Bronchial epithelial cell (primary cell): ENCODE data around the gene CHRM4. TPM values are rescaled to one million over a fixed set of nuclear protein-coding genes. Genes with fewer than 3 reads are reported as not detected.

Experiments used
- DNase-seq: peaks from one replicate; pipeline ENCODE4 v3.0.0-alpha.2; 2010; ENCODE audit warnings: low read depth
- FAIRE-seq: peaks from 2 replicates; lab custom pipeline; 2011; peaks lifted over from hg19 to GRCh38; lab: Jason Lieb, UNC
- H3K27me3 ChIP-seq: 2 replicates; pipeline ENCODE4 v1.5.1; 2011; ENCODE audit warnings: low read length; ENCODE audit not compliant: control insufficient read depth, insufficient read depth
- H3K36me3 ChIP-seq: 2 replicates; pipeline ENCODE4 v1.5.1; 2011; ENCODE audit warnings: low read length; ENCODE audit not compliant: control insufficient read depth, insufficient read depth
- H3K4me3 ChIP-seq: 2 replicates; pipeline ENCODE4 v1.5.1; 2011; ENCODE audit warnings: mild to moderate bottlenecking, low read depth, low read length, control low read depth
- total RNA-seq: library from RNA; depleted of rRNA; stranded (reverse); fragments of >200 nt; gene quantifications from 2 replicates; pipeline ENCODE4 v1.2.1, GENCODE V29; 2014
- TF ChIP-seq, protein P1 (sequence below): IDR thresholded peaks from 2 replicates; pipeline ENCODE4 v1.5.1; 2011; ENCODE audit warnings: mild to moderate bottlenecking, moderate library complexity, low read length, control low read depth, inconsistent platforms; ENCODE audit not compliant: insufficient read depth, severe bottlenecking

The CHRM4 gene
- total RNA-seq, 1 donor from 2014 or later, result not detected

DNA sequence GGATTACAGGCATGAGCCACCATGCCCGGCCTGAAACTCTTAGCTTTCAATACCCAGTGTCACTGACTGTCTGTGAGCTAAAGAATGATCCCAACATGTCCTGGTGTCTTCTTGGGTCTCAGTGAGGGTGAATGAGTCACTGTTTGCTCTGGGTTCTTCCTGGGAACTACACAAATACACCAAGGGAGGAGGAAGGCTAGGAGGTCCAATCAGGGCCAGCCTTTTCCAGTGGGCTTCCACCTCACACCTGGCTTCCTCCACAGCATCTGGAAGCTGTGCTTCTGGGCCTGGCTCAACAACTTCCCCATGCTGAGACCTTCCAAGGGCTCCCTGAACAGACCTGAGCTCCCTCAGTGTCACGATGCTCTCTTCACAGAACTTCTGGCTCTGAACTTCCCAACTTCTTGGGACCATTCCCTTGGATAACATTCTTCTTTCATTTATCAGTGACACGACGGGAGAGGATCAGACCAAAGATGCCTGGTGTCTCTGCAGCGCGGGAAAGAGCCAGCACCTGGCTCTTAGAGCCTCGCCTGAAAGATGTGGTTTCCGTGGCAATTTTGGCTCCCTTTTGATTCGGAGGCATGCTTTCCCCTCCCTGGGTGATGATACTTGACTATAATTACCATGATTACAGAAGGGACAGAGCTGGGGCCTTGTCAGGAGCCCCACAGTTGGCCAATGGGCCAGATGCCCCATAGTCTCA lies 22.3 kb upstream of the CHRM4 start:
- Histone ChIP-seq H3K27me3 (no peaks in the 10 kb centered on the region), H3K4me3 (no peak overlapping the region), H3K36me3 (peaks cover 9% of the 10 kb centered on the region)
- peak; percentile 60 for DNase-seq
- TF ChIP-seq, protein P1, sequence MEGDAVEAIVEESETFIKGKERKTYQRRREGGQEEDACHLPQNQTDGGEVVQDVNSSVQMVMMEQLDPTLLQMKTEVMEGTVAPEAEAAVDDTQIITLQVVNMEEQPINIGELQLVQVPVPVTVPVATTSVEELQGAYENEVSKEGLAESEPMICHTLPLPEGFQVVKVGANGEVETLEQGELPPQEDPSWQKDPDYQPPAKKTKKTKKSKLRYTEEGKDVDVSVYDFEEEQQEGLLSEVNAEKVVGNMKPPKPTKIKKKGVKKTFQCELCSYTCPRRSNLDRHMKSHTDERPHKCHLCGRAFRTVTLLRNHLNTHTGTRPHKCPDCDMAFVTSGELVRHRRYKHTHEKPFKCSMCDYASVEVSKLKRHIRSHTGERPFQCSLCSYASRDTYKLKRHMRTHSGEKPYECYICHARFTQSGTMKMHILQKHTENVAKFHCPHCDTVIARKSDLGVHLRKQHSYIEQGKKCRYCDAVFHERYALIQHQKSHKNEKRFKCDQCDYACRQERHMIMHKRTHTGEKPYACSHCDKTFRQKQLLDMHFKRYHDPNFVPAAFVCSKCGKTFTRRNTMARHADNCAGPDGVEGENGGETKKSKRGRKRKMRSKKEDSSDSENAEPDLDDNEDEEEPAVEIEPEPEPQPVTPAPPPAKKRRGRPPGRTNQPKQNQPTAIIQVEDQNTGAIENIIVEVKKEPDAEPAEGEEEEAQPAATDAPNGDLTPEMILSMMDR, result no peak
- FAIRE-seq, result no peak

DNA sequence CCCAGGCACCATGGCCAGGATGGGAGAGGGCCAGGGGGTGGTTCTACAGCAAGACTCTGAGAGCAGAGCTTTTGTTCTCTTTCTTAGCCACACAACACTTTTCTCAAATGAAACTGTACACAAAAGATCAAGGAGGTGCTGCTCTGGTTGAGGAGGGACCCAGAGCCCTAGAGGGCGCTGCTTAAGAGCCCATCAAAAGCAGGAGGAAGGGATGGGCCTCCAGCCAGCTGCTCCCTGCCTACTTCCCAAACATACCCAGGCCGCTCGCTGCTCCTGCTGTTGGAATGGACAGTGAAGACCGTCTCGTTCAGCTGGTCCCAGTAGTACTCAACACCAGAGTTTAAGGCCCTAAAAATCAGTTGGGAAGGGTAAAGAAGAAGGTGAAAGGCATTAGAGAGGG lies 18.4 kb upstream of the CHRM4 start:
- Histone ChIP-seq H3K27me3 (no peaks in the 10 kb centered on the region), H3K36me3 (peaks cover 19% of the 10 kb centered on the region)
- no peak for FAIRE-seq

DNA sequence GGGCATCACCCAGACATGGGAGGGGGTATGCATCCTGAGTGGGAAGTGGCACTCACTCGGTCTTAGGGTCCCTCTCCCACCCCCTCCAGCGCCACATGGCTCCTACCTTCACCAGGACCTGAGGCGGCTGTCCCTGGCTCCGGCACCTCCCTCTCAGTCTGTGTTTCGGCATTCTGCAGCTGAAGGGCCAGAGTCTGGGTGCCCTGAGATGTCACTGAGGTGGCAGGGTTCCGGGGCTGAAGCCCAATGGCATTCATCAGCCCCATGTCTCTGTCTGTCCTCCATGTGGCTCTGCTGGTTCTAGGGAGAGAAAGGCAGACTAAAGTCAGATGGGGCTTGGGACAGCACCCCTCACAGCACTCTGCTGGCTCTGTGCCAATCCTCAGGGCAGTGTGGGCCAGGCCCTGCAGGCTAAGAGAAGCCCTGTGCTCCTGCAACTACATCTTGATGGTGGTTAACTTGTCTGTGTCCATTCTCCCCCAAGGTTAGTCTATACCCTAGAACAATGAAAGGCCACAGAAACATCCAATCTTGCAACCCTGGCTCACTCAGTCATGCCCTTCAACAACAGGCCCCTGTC lies 16.9 kb upstream of the CHRM4 start:
- peaks cover 15% of the 10 kb centered on the region for H3K36me3 ChIP-seq
- TF ChIP-seq, protein P1, result no peak
- H3K27me3 ChIP-seq, result no peaks in the 10 kb centered on the region
- FAIRE-seq (no peak), DNase-seq (no peak)
- no peak overlapping the region for H3K4me3 ChIP-seq

More for the DNA sequence above, 18.4 kb upstream of the CHRM4 start:
- TF ChIP-seq, protein P1, result peak; percentile 9
- H3K4me3 ChIP-seq, result no peak overlapping the region
- DNase-seq, result no peak

DNA sequence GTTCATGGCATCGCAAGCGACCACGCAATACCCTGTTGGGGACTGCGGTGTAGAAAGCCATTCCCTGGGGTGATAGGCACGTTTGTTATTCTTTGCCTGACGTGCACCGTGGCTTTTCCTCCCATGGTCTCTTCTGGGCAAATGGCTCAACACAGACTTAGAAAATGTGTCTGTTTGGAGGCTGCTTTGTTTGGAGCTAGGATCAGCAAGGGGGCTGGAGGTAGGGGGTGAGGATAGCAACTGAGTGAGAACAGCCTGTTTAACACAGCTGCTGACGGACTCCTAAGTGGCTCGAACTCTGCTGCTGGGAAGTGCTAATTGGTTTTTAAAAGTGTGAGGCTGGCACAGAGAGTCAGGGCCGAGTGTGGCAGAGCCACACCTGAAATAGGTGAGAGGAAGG lies 16.1 kb upstream of the CHRM4 start:
- TF ChIP-seq, protein P1, result no peak
- H3K36me3 ChIP-seq, result peaks cover 17% of the 10 kb centered on the region
- FAIRE-seq (no peak), DNase-seq (no peak)
- H3K27me3 ChIP-seq, result no peaks in the 10 kb centered on the region
- no peak overlapping the region for H3K4me3 ChIP-seq

DNA sequence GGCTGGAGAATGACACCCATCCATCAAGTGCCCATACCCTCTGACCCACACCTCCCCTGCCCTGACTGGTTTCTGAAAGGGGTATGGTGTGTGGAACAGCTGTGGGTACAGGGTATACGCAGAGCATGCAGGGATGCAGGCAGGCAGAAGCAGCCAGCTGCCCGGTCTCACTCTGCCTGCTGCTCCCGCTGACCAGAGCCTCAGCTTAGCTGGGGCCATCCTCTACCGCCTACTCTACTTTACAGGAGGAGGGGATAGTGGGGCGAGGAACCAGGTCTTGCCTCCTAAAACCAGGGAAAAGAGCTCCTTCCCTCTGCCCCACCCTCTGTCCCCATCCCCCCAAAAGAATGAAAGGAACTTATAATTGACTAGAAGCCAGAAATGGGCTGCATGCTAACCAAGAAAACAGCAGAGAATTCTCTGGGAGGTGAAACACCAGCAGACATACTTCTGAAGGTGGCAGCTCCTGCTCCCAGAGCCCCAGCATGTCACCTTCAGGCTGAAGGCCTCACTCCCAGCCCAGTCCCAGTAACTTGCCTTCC lies 13.0 kb upstream of the CHRM4 start:
- Histone ChIP-seq H3K27me3 (no peaks in the 10 kb centered on the region), H3K36me3 (peaks cover 16% of the 10 kb centered on the region), H3K4me3 (no peak overlapping the region)
- TF ChIP-seq, protein P1, result no peak
- FAIRE-seq (no peak), DNase-seq (no peak)
